Muscle layer of colon (tissue), 2 donors: ENCODE measurements around the gene ELFN2.
A peak's percentile ranks its signal among the peaks of the same experiment; 100 is the strongest.

ENCODE experiments used
- H3K27ac ChIP-seq: one replicate; pipeline ENCODE4 v1.7.0; 2013; ENCODE audit warnings: low read depth, mild to moderate bottlenecking, low read length, moderate library complexity
- H3K27me3 ChIP-seq, 2 donors: one replicate each; pipeline ENCODE4 v1.7.0; 2013; ENCODE audit warnings: low read length in 2 of 2, mild to moderate bottlenecking in 2 of 2; ENCODE audit not compliant: insufficient read depth in 2 of 2, control insufficient read depth in 1 of 2
- H3K36me3 ChIP-seq: one replicate; pipeline ENCODE4 v1.7.0; 2013; ENCODE audit warnings: mild to moderate bottlenecking, low read length; ENCODE audit not compliant: insufficient read depth
- H3K4me1 ChIP-seq: one replicate; pipeline ENCODE4 v1.7.0; 2013; ENCODE audit warnings: mild to moderate bottlenecking, low read length; ENCODE audit not compliant: insufficient read depth
- H3K4me3 ChIP-seq, 2 donors: one replicate each; pipeline ENCODE4 v1.7.0; 2013; ENCODE audit warnings: low read length in 2 of 2, low read depth in 1 of 2, mild to moderate bottlenecking in 1 of 2, moderate library complexity in 1 of 2
- H3K9ac ChIP-seq: one replicate; pipeline ENCODE4 v1.7.0; 2013; ENCODE audit warnings: low read length
- H3K9me3 ChIP-seq: one replicate; pipeline ENCODE4 v1.7.0; 2013; ENCODE audit warnings: mild to moderate bottlenecking, low read length
- donor health status: abdominal sarcoma.
- donor health status: Adenocarcinoma of cecum.

The ELFN2 gene

GRCh38 chr22:37433786-37434185 lies 6.5 kb upstream of the ELFN2 start:
- H3K9me3 ChIP-seq, result no peaks in the 10 kb centered on the region
- H3K36me3 ChIP-seq, result no peaks in the 10 kb centered on the region
- no peak overlapping the region for H3K4me3 ChIP-seq
- H3K4me1 ChIP-seq, result no peaks in the 10 kb centered on the region
- peaks cover 29 to 65% of the 10 kb centered on the region in 2 donors for H3K27me3 ChIP-seq
- no peak overlapping the region for H3K9ac ChIP-seq
- H3K27ac ChIP-seq, result no peak overlapping the region

- Histone ChIP-seq H3K4me3 (no peak overlapping the region), H3K36me3 (no peaks in the 10 kb centered on the region), H3K9me3 (no peaks in the 10 kb centered on the region), H3K9ac (no peak overlapping the region), H3K4me1 (peaks cover 5% of the 10 kb centered on the region), H3K27me3 (peaks cover 39 to 76% of the 10 kb centered on the region in 2 donors), H3K27ac (no peak overlapping the region)
Measured at GRCh38 chr22:37432708-37433054, 5.4 kb upstream of the ELFN2 start.

GRCh38 chr22:37431801-37432707 lies 4.8 kb upstream of the ELFN2 start:
- Histone ChIP-seq H3K9me3 (no peaks in the 10 kb centered on the region), H3K27me3 (peaks cover 39 to 79% of the 10 kb centered on the region in 2 donors), H3K4me3 (no peak overlapping the region), H3K27ac (no peak overlapping the region), H3K36me3 (no peaks in the 10 kb centered on the region), H3K9ac (no peak overlapping the region), H3K4me1 (peaks cover 5% of the 10 kb centered on the region)

GRCh38 chr22:37431366-37431765 lies 4.1 kb upstream of the ELFN2 start:
- peaks cover 39 to 86% of the 10 kb centered on the region in 2 donors for H3K27me3 ChIP-seq
- peaks cover 5% of the 10 kb centered on the region for H3K4me1 ChIP-seq
- no peaks in the 10 kb centered on the region for H3K9me3 ChIP-seq
- no peak overlapping the region for H3K9ac ChIP-seq
- no peak overlapping the region for H3K4me3 ChIP-seq
- H3K36me3 ChIP-seq, result no peaks in the 10 kb centered on the region
- no peak overlapping the region for H3K27ac ChIP-seq

GRCh38 chr22:37430941-37431340 lies 3.7 kb upstream of the ELFN2 start:
- no peak overlapping the region for H3K4me3 ChIP-seq
- H3K27me3 ChIP-seq, result peaks cover 39 to 91% of the 10 kb centered on the region in 2 donors
- no peaks in the 10 kb centered on the region for H3K9me3 ChIP-seq
- H3K4me1 ChIP-seq, result peaks cover 5% of the 10 kb centered on the region
- H3K9ac ChIP-seq, result no peak overlapping the region
- no peaks in the 10 kb centered on the region for H3K36me3 ChIP-seq
- H3K27ac ChIP-seq, result no peak overlapping the region

- no peaks in the 10 kb centered on the region for H3K9me3 ChIP-seq
- no peak overlapping the region for H3K9ac ChIP-seq
- peaks cover 5% of the 10 kb centered on the region for H3K4me1 ChIP-seq
- H3K36me3 ChIP-seq, result no peaks in the 10 kb centered on the region
- peaks cover 39 to 85% of the 10 kb centered on the region in 2 donors for H3K27me3 ChIP-seq
- H3K4me3 ChIP-seq, result no peak overlapping the region
- no peak overlapping the region for H3K27ac ChIP-seq
Measured at GRCh38 chr22:37428649-37429586, 1.6 kb upstream of the ELFN2 start.

- Histone ChIP-seq H3K36me3 (no peaks in the 10 kb centered on the region), H3K27ac (no peak overlapping the region), H3K4me1 (peaks cover 5% of the 10 kb centered on the region), H3K9ac (no peak overlapping the region), H3K4me3 (no peak overlapping the region), H3K27me3 (peaks cover 36 to 75% of the 10 kb centered on the region in 2 donors), H3K9me3 (no peaks in the 10 kb centered on the region)
Measured at GRCh38 chr22:37427711-37428635, 694 bp upstream of the ELFN2 start.

- Histone ChIP-seq H3K9me3 (no peaks in the 10 kb centered on the region), H3K36me3 (no peaks in the 10 kb centered on the region), H3K27ac (no peak overlapping the region), H3K4me1 (peaks cover 5% of the 10 kb centered on the region), H3K27me3 (peaks cover 24 to 63% of the 10 kb centered on the region in 2 donors), H3K4me3 (peak overlapping the region in 1 of 2 donors; percentile 27), H3K9ac (no peak overlapping the region)
Measured at GRCh38 chr22:37426706-37427134, 559 bp downstream of the ELFN2 start.

GRCh38 chr22:37425800-37426705 lies 1.2 kb downstream of the ELFN2 start:
- no peaks in the 10 kb centered on the region for H3K36me3 ChIP-seq
- no peak overlapping the region for H3K4me3 ChIP-seq
- H3K27ac ChIP-seq, result no peak overlapping the region
- peaks cover 5% of the 10 kb centered on the region for H3K4me1 ChIP-seq
- H3K9me3 ChIP-seq, result no peaks in the 10 kb centered on the region
- no peak overlapping the region for H3K9ac ChIP-seq
- H3K27me3 ChIP-seq, result peaks cover 17 to 58% of the 10 kb centered on the region in 2 donors

- no peaks in the 10 kb centered on the region for H3K9me3 ChIP-seq
- H3K27me3 ChIP-seq, result peaks cover 17 to 56% of the 10 kb centered on the region in 2 donors
- H3K36me3 ChIP-seq, result no peaks in the 10 kb centered on the region
- no peak overlapping the region for H3K9ac ChIP-seq
- no peak overlapping the region for H3K4me3 ChIP-seq
- H3K27ac ChIP-seq, result no peak overlapping the region
- H3K4me1 ChIP-seq, result peaks cover 5% of the 10 kb centered on the region
Measured at GRCh38 chr22:37425369-37425768, 1.9 kb downstream of the ELFN2 start.
